Measurements from ENCODE around the gene ELSPBP1. TPM values are rescaled to one million over a fixed set of nuclear protein-coding genes. Genes with fewer than 3 reads are reported as not detected.
A peak's percentile ranks its signal among the peaks of the same experiment; 100 is the strongest.
"Not testable (repeated sequence)": the region's sequence is repeated elsewhere in the genome, so short reads cannot be mapped to it uniquely, and the experiment has no call there.

The ELSPBP1 gene
- total RNA-seq (2021) = 0.47 and 1.0 TPM in 2 replicates
- percentile 16 among the genes with signal in this experiment for Bru-seq, nascent RNA
- percentile 14 among the genes with signal in this experiment for BruChase-seq, experiment 1, labeled RNA remaining after a 2-hour chase
- BruChase-seq, experiment 2, labeled RNA remaining after a 6-hour chase = percentile 15 among the genes with signal in this experiment
- long read RNA-seq = 0 reads

- CTCF ChIA-PET = interaction anchor here (1.2 kb wide), 1 partner anchor 75 kb away, joined by 4 read pairs; no protein-coding TSS in a partner anchor
- H3K4me3 ChIP-seq (ENCODE audit: low read depth, low read length, poor library complexity, severe bottlenecking) = no peak within 1 kb of the TSS
- H3K27ac ChIP-seq (ENCODE audit: low read depth, low read length, poor library complexity, severe bottlenecking) = no peak within 1 kb of the TSS
- H3K9me3 ChIP-seq (ENCODE audit: low read depth, low read length, poor library complexity, severe bottlenecking) = no peaks in the 10 kb centered on the region
- H3K4me1 ChIP-seq (ENCODE audit: insufficient read depth, low read length, poor library complexity, severe bottlenecking) = peaks cover 16% of the 10 kb centered on the region
- no peaks in the 10 kb centered on the region for H3K36me3 ChIP-seq (ENCODE audit: insufficient read depth, low read length, poor library complexity, severe bottlenecking)
- intact Hi-C loops (cut with micrococcal nuclease; ENCODE audit: unreplicated experiment) = no loop called here
- POLR2A ChIA-PET (ENCODE audit: low non-redundant PET) = no interaction called here
- TF ChIP-seq CTCF (conservative IDR thresholded peaks at IDR 0.05; ENCODE audit: low read depth, low read length) = no peak
- no peak for TF ChIP-seq EZH2 (IDR thresholded peaks at IDR 0.05; ENCODE audit: borderline replicate concordance, low read depth, low read length, poor library complexity, severe bottlenecking)
- H3K27me3 ChIP-seq (replicated peaks; ENCODE audit: insufficient read depth, low read depth, low read length, poor library complexity) = no peaks in the 10 kb centered on the region
- peak; percentile 71 for DNase-seq (ENCODE audit: low spot score)
- no TSS peak for BruUV-seq (replicated peaks)
Measured at GRCh38 chr19:47994209-47994802, at the start of gene ELSPBP1. TSS of gene ELSPBP1 (plus strand) at chr19:47994632. CDS start at chr19:48008668, 14,036 bp downstream.

- BruUV-seq (replicated peaks); intact Hi-C loops (cut with micrococcal nuclease; ENCODE audit: unreplicated experiment); H3K4me3 ChIP-seq (ENCODE audit: low read depth, low read length, poor library complexity, severe bottlenecking); DNase-seq (ENCODE audit: low spot score); H3K36me3 ChIP-seq (ENCODE audit: insufficient read depth, low read length, poor library complexity, severe bottlenecking); POLR2A ChIA-PET (ENCODE audit: low non-redundant PET); H3K27me3 ChIP-seq (replicated peaks; ENCODE audit: insufficient read depth, low read depth, low read length, poor library complexity); CTCF ChIA-PET; H3K9me3 ChIP-seq (ENCODE audit: low read depth, low read length, poor library complexity, severe bottlenecking); H3K27ac ChIP-seq (ENCODE audit: low read depth, low read length, poor library complexity, severe bottlenecking); H3K4me1 ChIP-seq (ENCODE audit: insufficient read depth, low read length, poor library complexity, severe bottlenecking): not testable (repeated sequence)
- TF ChIP-seq CTCF (conservative IDR thresholded peaks at IDR 0.05; ENCODE audit: low read depth, low read length) = peak; percentile 46
Measured at GRCh38 chr19:47949852-47950521, 44.4 kb upstream of the ELSPBP1 start.

GRCh38 chr19:47952132-47952531 is 42.3 kb upstream of the ELSPBP1 start:
- BruUV-seq (replicated peaks); intact Hi-C loops (cut with micrococcal nuclease; ENCODE audit: unreplicated experiment); H3K4me3 ChIP-seq (ENCODE audit: low read depth, low read length, poor library complexity, severe bottlenecking); H3K27me3 ChIP-seq (replicated peaks; ENCODE audit: insufficient read depth, low read depth, low read length, poor library complexity); H3K4me1 ChIP-seq (ENCODE audit: insufficient read depth, low read length, poor library complexity, severe bottlenecking); CTCF ChIA-PET; H3K9me3 ChIP-seq (ENCODE audit: low read depth, low read length, poor library complexity, severe bottlenecking); H3K27ac ChIP-seq (ENCODE audit: low read depth, low read length, poor library complexity, severe bottlenecking); POLR2A ChIA-PET (ENCODE audit: low non-redundant PET); DNase-seq (ENCODE audit: low spot score); H3K36me3 ChIP-seq (ENCODE audit: insufficient read depth, low read length, poor library complexity, severe bottlenecking): not testable (repeated sequence)

- CTCF ChIA-PET; POLR2A ChIA-PET (ENCODE audit: low non-redundant PET); H3K4me3 ChIP-seq (ENCODE audit: low read depth, low read length, poor library complexity, severe bottlenecking); H3K9me3 ChIP-seq (ENCODE audit: low read depth, low read length, poor library complexity, severe bottlenecking); DNase-seq (ENCODE audit: low spot score); H3K27ac ChIP-seq (ENCODE audit: low read depth, low read length, poor library complexity, severe bottlenecking); BruUV-seq (replicated peaks); H3K4me1 ChIP-seq (ENCODE audit: insufficient read depth, low read length, poor library complexity, severe bottlenecking); intact Hi-C loops (cut with micrococcal nuclease; ENCODE audit: unreplicated experiment); H3K27me3 ChIP-seq (replicated peaks; ENCODE audit: insufficient read depth, low read depth, low read length, poor library complexity); H3K36me3 ChIP-seq (ENCODE audit: insufficient read depth, low read length, poor library complexity, severe bottlenecking): not testable (repeated sequence)
Measured at GRCh38 chr19:47955936-47956335, 38.5 kb upstream of the ELSPBP1 start.

Measured in A673 (cell line).